ENCODE measurements around the gene CLMP.

CLMP gene

DNA sequence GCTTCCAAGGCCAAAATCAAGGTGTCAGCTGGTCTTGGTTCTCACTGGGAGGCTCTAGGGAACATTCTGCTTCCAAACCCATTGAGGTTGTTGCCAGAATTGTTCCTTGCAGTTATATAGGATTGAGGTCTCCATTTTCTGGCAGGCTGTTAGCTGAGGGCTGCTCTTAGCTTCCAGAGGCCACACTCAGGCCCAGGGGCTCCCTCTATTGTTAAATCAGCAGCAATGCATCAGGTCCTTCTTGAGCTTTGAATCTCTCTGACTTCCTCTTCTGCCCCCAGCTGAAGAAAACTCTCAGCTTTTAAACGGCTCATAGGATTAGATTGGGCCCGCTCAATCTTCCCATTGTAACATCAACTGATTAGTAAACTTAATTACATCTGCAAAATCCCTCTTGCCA lies 174.1 kb downstream of the CLMP start:
- no peak overlapping the region for H3K4me3 ChIP-seq (ENCODE audit: low read length)
- DNase-seq (ENCODE audit: low read depth) = peak; percentile 63
- TF ChIP-seq, protein P1, sequence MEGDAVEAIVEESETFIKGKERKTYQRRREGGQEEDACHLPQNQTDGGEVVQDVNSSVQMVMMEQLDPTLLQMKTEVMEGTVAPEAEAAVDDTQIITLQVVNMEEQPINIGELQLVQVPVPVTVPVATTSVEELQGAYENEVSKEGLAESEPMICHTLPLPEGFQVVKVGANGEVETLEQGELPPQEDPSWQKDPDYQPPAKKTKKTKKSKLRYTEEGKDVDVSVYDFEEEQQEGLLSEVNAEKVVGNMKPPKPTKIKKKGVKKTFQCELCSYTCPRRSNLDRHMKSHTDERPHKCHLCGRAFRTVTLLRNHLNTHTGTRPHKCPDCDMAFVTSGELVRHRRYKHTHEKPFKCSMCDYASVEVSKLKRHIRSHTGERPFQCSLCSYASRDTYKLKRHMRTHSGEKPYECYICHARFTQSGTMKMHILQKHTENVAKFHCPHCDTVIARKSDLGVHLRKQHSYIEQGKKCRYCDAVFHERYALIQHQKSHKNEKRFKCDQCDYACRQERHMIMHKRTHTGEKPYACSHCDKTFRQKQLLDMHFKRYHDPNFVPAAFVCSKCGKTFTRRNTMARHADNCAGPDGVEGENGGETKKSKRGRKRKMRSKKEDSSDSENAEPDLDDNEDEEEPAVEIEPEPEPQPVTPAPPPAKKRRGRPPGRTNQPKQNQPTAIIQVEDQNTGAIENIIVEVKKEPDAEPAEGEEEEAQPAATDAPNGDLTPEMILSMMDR (IDR thresholded peaks at IDR 0.05; ENCODE audit: insufficient read depth, low read depth, low read length, missing control alignments) = peak; percentile 68

Data from epithelial cell of esophagus (primary cell).